T-cell (primary cell): ENCODE measurements around the gene TMEM139. TPM values are rescaled to one million over a fixed set of nuclear protein-coding genes. Genes with fewer than 3 reads are reported as not detected.
"Not testable (repeated sequence)": the region's sequence is repeated elsewhere in the genome, so short reads cannot be mapped to it uniquely, and the experiment has no call there.

ENCODE experiments used
- ATAC-seq, 4 experiments: fragments of 200-7000 bp in 3 of 4; fragments of 150-1000 bp in 1 of 4; cut with Tn5 transposase; replicated peaks in 1 of 4; 1 replicate in 3 of 4; 2 replicates in 1 of 4; pipeline ENCODE4 v1.10.0; 2021; ENCODE audit warnings: moderate library complexity in 3 of 4, mild to moderate bottlenecking in 2 of 4, moderate number of reproducible peaks in 1 of 4
- CTCF ChIA-PET, 2 donors: fragments of 300-600 bp; sonication (Branson Sonifier 250); formaldehyde crosslinking; loops; one replicate each; lab custom pipeline; 2022; ENCODE audit warnings: antibody characterized with exemption in 2 of 2; lab: Charles Lee
- POLR2A ChIA-PET, 2 donors: fragments of 300-600 bp; sonication (Branson Sonifier 250); formaldehyde crosslinking; loops; one replicate each; lab custom pipeline; 2022; ENCODE audit warnings: antibody characterized with exemption in 2 of 2; lab: Charles Lee
- DNase-seq, 35 experiments: peaks; one replicate each; pipeline versions ENCODE4 v3.0.0 to v3.0.0-alpha.2; 2013 to 2023
- H3K27ac ChIP-seq: one replicate; pipeline ENCODE4 v1.5.1; 2013; ENCODE audit warnings: low read length
- H3K27me3 ChIP-seq, 2 experiments: replicated peaks in 1 of 2; 1 replicate in 1 of 2; 2 replicates in 1 of 2; pipeline versions ENCODE4 v1.6.1 to v1.7.0; 2013; ENCODE audit warnings: low read length in 1 of 2, mixed read lengths in 1 of 2; ENCODE audit not compliant: control insufficient read depth in 2 of 2, insufficient read depth in 2 of 2; ENCODE audit errors: extremely low read depth in 1 of 2
- H3K36me3 ChIP-seq, 2 donors: 1 replicate in 1 of 2; 2 replicates in 1 of 2; pipeline versions ENCODE4 v1.6.1 to v1.7.0; 2013; ENCODE audit warnings: low read length in 1 of 2; ENCODE audit not compliant: control insufficient read depth in 2 of 2, insufficient read depth in 1 of 2; ENCODE audit errors: extremely low read depth in 1 of 2
- H3K4me1 ChIP-seq, 2 experiments: 1 replicate in 1 of 2; 2 replicates in 1 of 2; pipeline versions ENCODE4 v1.6.1 to v1.7.0; 2013; ENCODE audit warnings: low read length in 2 of 2, mixed read lengths in 1 of 2; ENCODE audit not compliant: insufficient read depth in 2 of 2, control insufficient read depth in 1 of 2; ENCODE audit errors: extremely low read depth in 1 of 2
- H3K4me3 ChIP-seq, 2 donors: 1 replicate in 1 of 2; 2 replicates in 1 of 2; pipeline versions ENCODE4 v1.5.1 to v1.7.0; 2013; ENCODE audit warnings: mild to moderate bottlenecking in 2 of 2, low read length in 1 of 2, moderate library complexity in 1 of 2; ENCODE audit not compliant: control insufficient read depth in 1 of 2; ENCODE audit errors: extremely low read depth in 1 of 2
- H3K9me3 ChIP-seq: 2 replicates; pipeline ENCODE4 v1.7.0; 2013
- H3K27ac Mint-ChIP-seq, 2 donors: one replicate each; pipeline ENCODE4 v1.8.0; 2020 to 2021; ENCODE audit warnings: mild to moderate bottlenecking in 2 of 2, mixed read lengths in 2 of 2
- H3K27me3 Mint-ChIP-seq, 2 donors: one replicate each; pipeline ENCODE4 v1.8.0; 2021 to 2022; ENCODE audit warnings: mixed read lengths in 2 of 2
- H3K36me3 Mint-ChIP-seq: one replicate; pipeline ENCODE4 v1.8.0; 2021; ENCODE audit warnings: mixed read lengths
- H3K4me1 Mint-ChIP-seq, 3 donors: one replicate each; pipeline ENCODE4 v1.8.0; 2020 to 2022; ENCODE audit warnings: mixed read lengths in 3 of 3, mild to moderate bottlenecking in 1 of 3
- H3K4me3 Mint-ChIP-seq, 3 donors: one replicate each; pipeline ENCODE4 v1.8.0; 2020 to 2022; ENCODE audit warnings: mild to moderate bottlenecking in 3 of 3, mixed read lengths in 3 of 3, moderate library complexity in 3 of 3
- H3K9me3 Mint-ChIP-seq, 3 donors: one replicate each; pipeline ENCODE4 v1.8.0; 2020 to 2022; ENCODE audit warnings: mixed read lengths in 3 of 3
- WGBS: methylation state at CpG from one replicate; pipeline ENCODE4 v1.1.5; 2013; ENCODE audit warnings: missing lambda C conversion rate; ENCODE audit not compliant: insufficient coverage; 5-methylcytosine and 5-hydroxymethylcytosine counted together
- total RNA-seq, 35 experiments: library from RNA in 6 of 35; stranded (reverse) in 6 of 35; fragments of 120-200 nt in 1 of 35; gene quantifications; one replicate each; pipeline versions ENCODE4 v1.2.1 to v1.2.4 and lab custom pipeline; 2013 to 2026

Gene TMEM139
- total RNA-seq, 5 donors from 2014 or later (not counting 1 experiment from before 2014, with no cell fraction given): 0.66 to 1.6 (median 1.2) TPM; not detected in 1

DNA sequence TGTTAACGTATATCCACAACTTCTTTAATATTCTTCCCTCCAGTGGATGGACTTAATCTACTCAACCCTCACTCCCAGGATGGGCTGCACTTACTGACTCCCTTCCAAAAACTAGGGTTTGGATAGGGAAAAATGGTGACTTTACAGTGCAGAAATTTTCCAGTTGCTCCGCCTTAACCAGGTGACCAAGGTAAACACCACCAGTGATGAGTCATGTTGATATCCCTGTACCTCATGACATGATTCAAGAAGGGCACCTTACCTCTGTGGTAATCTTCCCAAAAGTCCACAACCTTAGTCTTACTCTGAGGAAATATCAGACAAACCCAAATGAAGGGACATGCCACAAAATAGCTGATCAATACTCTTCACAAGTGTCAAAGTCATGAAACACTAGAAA is 25.0 kb upstream of the TMEM139 start:
- Histone ChIP-seq H3K9me3 (no peaks in the 10 kb centered on the region), H3K4me3 (no peak overlapping the region), H3K27me3 (no peaks in the 10 kb centered on the region), H3K4me1 (peaks cover 17 to 44% of the 10 kb centered on the region in 2 experiments), H3K36me3 (no peaks in the 10 kb centered on the region), H3K27ac (no peak overlapping the region)
- ChIA-PET POLR2A (interaction anchor here in 1 of 2 donors (0.6 kb wide), 1 partner anchor 452 kb away, joined by 3 read pairs; no protein-coding TSS in a partner anchor), CTCF (interaction anchor here (0.6 to 1.5 kb wide), 3 partner anchors 19 to 155 kb away, joined by 3 to 8 read pairs (median 5); no protein-coding TSS in a partner anchor)
- DNase-seq (no peak), ATAC-seq (no peak)
- Mint-ChIP-seq H3K27me3 (no peaks in the 10 kb centered on the region), H3K9me3 (no peaks in the 10 kb centered on the region), H3K27ac (peak overlapping the region; percentile 96 to 98), H3K36me3 (peaks cover 10% of the 10 kb centered on the region), H3K4me1 (peaks cover 70 to 80% (median 75%) of the 10 kb centered on the region in 3 donors), H3K4me3 (peak overlapping the region in 1 of 3 donors; percentile 24)
- 100% methylated on average over 1 of the region's 2 CpGs for WGBS

GRCh38 chr7:143261901-143262300 is 22.9 kb upstream of the TMEM139 start:
- CTCF ChIA-PET: no interaction called here
- Histone ChIP-seq H3K4me3 (no peak overlapping the region), H3K27me3 (no peaks in the 10 kb centered on the region), H3K36me3 (peaks cover 0 to 12% of the 10 kb centered on the region in 2 donors), H3K9me3 (no peaks in the 10 kb centered on the region), H3K27ac (peak overlapping the region; percentile 77), H3K4me1 (peaks cover 11 to 37% of the 10 kb centered on the region in 2 experiments)
- Mint-ChIP-seq H3K4me3 (peak overlapping the region; percentile 95 to 99 (median 96)), H3K27me3 (no peaks in the 10 kb centered on the region), H3K36me3 (peaks cover 19% of the 10 kb centered on the region), H3K9me3 (no peaks in the 10 kb centered on the region), H3K27ac (peak overlapping the region; percentile 95 to 97), H3K4me1 (peaks cover 71 to 75% (median 72%) of the 10 kb centered on the region in 3 donors)
- no peak for DNase-seq
- WGBS: no CpG with 5 or more reads among the region's 1 CpG
- POLR2A ChIA-PET: no interaction called here
- ATAC-seq: no peak

DNA sequence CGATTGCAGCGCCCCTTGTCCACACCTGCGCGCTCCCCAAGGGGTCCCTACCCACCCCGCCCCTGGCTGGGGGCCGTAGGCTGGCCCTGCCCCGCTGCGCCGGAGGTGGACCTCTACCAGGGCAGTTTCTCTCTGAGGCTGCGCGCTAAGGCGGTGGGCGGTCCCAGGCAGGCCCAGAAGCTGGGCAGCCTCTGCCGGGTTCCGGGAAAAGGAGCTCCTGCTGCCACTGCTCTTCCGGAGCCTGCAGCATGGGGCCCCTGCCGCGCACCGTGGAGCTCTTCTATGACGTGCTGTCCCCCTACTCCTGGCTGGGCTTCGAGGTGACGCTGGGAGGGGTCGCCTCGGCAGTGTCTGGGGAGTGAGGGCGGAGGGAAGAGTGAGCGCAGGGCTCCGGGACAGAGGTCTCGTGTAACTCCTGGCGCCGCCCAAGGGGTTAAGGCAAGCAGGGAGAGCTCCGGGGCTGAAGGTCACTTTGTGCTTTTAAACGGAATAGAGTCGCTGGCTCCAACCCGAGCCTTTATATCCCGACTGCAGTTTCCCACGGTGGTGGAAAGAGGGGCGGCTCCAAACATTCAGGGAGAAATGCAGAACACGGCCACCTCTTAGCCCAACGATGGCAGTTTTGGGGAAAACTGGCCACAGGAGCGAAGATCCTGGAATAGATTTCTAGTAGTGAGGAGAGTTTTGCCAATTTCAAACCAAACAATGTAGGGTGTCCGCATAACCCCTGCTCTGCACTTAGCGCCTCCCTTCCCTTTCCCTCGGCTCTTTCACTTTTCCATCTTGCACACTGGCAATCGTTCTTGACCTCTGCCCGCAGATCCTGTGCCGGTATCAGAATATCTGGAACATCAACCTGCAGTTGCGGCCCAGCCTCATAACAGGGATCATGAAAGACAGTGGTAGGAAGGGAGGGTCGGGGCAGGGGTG is 21.2 kb upstream of the TMEM139 start, which contains the start of gene GSTK1:
GSTK1 (plus strand) TSS at position 176 of the 930 bp plus-strand sequence; CDS start at position 249, 73 bp downstream.
- ChIA-PET POLR2A (interaction anchor here in 1 of 2 donors (0.6 to 1.1 kb wide), 3 partner anchors 16 to 442 kb away, joined by 3 to 7 read pairs (median 4); partner anchors contain the start of gene CASP2), CTCF (interaction anchor here (0.5 to 1.7 kb wide), 16 partner anchors 8 to 478 kb away, joined by 3 to 15 read pairs (median 4); no protein-coding TSS in a partner anchor)
- ATAC-seq: peak; percentile 95 to 97 (median 97)
- Mint-ChIP-seq H3K4me3 (peak within 1 kb of the TSS; percentile 95 to 99 (median 96)), H3K27ac (peak within 1 kb of the TSS; percentile 95 to 97), H3K36me3 (peaks cover 30% of the 10 kb centered on the region), H3K4me1 (peaks cover 64 to 75% (median 66%) of the 10 kb centered on the region in 3 donors), H3K27me3 (no peaks in the 10 kb centered on the region), H3K9me3 (no peaks in the 10 kb centered on the region)
- under 1% methylated on average over 33 of the region's 48 CpGs for WGBS
- Histone ChIP-seq H3K27me3 (no peaks in the 10 kb centered on the region), H3K27ac (peak within 1 kb of the TSS; percentile 77), H3K9me3 (no peaks in the 10 kb centered on the region), H3K4me1 (peaks cover 11 to 35% of the 10 kb centered on the region in 2 experiments), H3K36me3 (peaks cover 0 to 27% of the 10 kb centered on the region in 2 donors), H3K4me3 (peak within 1 kb of the TSS; percentile 84 to 98)
- DNase-seq: peak; percentile 52 to 83 (median 71)

- POLR2A ChIA-PET, H3K27me3 Mint-ChIP-seq, H3K9me3 ChIP-seq, DNase-seq, ATAC-seq, H3K27me3 ChIP-seq, H3K9me3 Mint-ChIP-seq: not testable (repeated sequence)
- Histone ChIP-seq H3K4me3 (peak overlapping the region; percentile 84 to 98), H3K36me3 (peaks cover 0 to 34% of the 10 kb centered on the region in 2 donors), H3K27ac (peak overlapping the region; percentile 77), H3K4me1 (peaks cover 11 to 30% of the 10 kb centered on the region in 2 experiments)
- Mint-ChIP-seq H3K4me1 (peaks cover 60 to 75% (median 61%) of the 10 kb centered on the region in 3 donors), H3K27ac (peak overlapping the region; percentile 95 to 97), H3K36me3 (peaks cover 36% of the 10 kb centered on the region), H3K4me3 (peak overlapping the region; percentile 95 to 99 (median 96))
- CTCF ChIA-PET: interaction anchor here (0.7 to 1.7 kb wide), 7 partner anchors 15 to 37 kb away, joined by 3 to 15 read pairs (median 5); no protein-coding TSS in a partner anchor
- 39% methylated on average over 8 of the region's 15 CpGs for WGBS
Observed at GRCh38 chr7:143264196-143264568, 20.6 kb upstream of the TMEM139 start.

DNA sequence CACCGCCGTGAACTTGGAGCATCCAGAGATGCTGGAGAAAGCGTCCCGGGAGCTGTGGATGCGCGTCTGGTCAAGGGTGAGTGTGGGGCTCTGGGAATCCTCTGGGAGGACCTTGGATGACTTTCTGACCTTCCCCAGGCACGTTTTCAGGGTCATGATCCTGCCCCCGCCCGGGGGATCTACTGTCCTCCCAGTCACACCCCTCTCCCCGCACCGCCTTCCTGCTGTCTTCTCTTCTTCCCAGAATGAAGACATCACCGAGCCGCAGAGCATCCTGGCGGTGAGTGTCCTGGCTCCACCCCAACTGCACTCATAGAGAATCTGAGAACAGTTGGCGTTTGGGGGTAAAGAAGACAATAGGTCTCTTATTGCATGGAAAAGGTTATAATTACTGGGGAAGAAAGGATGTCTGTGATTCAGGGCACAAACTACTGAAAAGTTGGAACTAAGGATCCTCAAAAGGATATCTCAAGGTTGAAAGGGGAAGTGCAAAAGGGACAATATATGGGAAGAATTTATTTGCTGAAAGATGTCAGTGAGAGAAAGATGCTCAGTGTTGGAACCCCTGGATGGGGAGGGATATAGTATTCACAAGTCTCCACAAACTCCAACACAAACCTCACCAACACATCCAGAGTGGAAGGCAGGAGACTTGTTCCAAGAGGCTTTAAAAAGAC is 19.6 kb upstream of the TMEM139 start:
- peak overlapping the region; percentile 95 to 97 for H3K27ac Mint-ChIP-seq
- ChIA-PET POLR2A (interaction anchor here in 1 of 2 donors (0.5 to 0.7 kb wide), 3 partner anchors 10 to 1132 kb away, joined by 4 to 6 read pairs (median 5); no protein-coding TSS in a partner anchor), CTCF (interaction anchor here (0.6 to 1.7 kb wide), 8 partner anchors 15 to 1610 kb away, joined by 3 to 8 read pairs (median 4); partner anchors contain the start of gene TAS2R40 (in 1 of the 2))
- H3K36me3 Mint-ChIP-seq: peaks cover 43% of the 10 kb centered on the region
- ATAC-seq (no peak), DNase-seq (no peak)
- no peaks in the 10 kb centered on the region for H3K27me3 Mint-ChIP-seq
- peak overlapping the region; percentile 77 for H3K27ac ChIP-seq
- peaks cover 11 to 30% of the 10 kb centered on the region in 2 experiments for H3K4me1 ChIP-seq
- peak overlapping the region in 1 of 2 donors; percentile 84 for H3K4me3 ChIP-seq
- peaks cover 2 to 40% of the 10 kb centered on the region in 2 donors for H3K36me3 ChIP-seq
- no peaks in the 10 kb centered on the region for H3K9me3 ChIP-seq
- H3K4me3 Mint-ChIP-seq: peak overlapping the region; percentile 95 to 99 (median 96)
- no peaks in the 10 kb centered on the region for H3K9me3 Mint-ChIP-seq
- H3K4me1 Mint-ChIP-seq: peaks cover 50 to 71% (median 52%) of the 10 kb centered on the region in 3 donors
- WGBS: 20% methylated on average over 2 of the region's 15 CpGs
- H3K27me3 ChIP-seq: no peaks in the 10 kb centered on the region
